Measurements from ENCODE around the gene SLC18A3. TPM values are rescaled to one million over a fixed set of nuclear protein-coding genes. Genes with fewer than 3 reads are reported as not detected.

Gene SLC18A3
- total RNA-seq, 1 experiment from 2014 or later: not detected

GRCh38 chr10:49634069-49634660 lies 24.1 kb downstream of the SLC18A3 start:
- intact Hi-C loops (cut with micrococcal nuclease; ENCODE audit: unreplicated experiment): no loop called here
- in situ Hi-C loops (cut with HindIII; ENCODE audit: low pct_unique_long_range_greater_than_20kb, low sequenced_read_pairs): no loop called here
- CTCF ChIA-PET: no interaction called here
- no peak overlapping the region for H3K27ac ChIP-seq (ENCODE audit: low read length)
- no peaks in the 10 kb centered on the region for H3K4me1 ChIP-seq (ENCODE audit: control insufficient read depth, insufficient read depth, low read length)
- no peak overlapping the region for H3K4me3 ChIP-seq (ENCODE audit: low read depth in 2 of 2, low read length in 2 of 2)
- TF ChIP-seq CTCF (IDR thresholded peaks at IDR 0.05): no peak
- TF ChIP-seq SIN3A (IDR thresholded peaks at IDR 0.05; ENCODE audit: borderline replicate concordance, insufficient read depth, low read depth, low read length): no peak
- no peak for TF ChIP-seq REST (IDR thresholded peaks at IDR 0.05; ENCODE audit: insufficient read depth in 1 of 2, low read depth in 2 of 2, low read length in 1 of 2)
- TF ChIP-seq POLR2AphosphoS5 (IDR thresholded peaks at IDR 0.05; ENCODE audit: low read depth, low read length): no peak
- no peak for TF ChIP-seq TCF7L2 (IDR thresholded peaks at IDR 0.05; ENCODE audit: low read depth, low read length)
- H3K27me3 ChIP-seq (ENCODE audit: control insufficient read depth, insufficient read depth, low read length): peaks cover 15% of the 10 kb centered on the region
- DNase-seq (ENCODE audit: low read depth, low spot score) (no peak), ATAC-seq (no peak)
- POLR2A ChIA-PET: no interaction called here
- no peaks in the 10 kb centered on the region for H3K9me3 ChIP-seq (ENCODE audit: control insufficient read depth, insufficient read depth, low read depth, low read length)
- no TSS peak for BruUV-seq (replicated peaks)
- H3K36me3 ChIP-seq (ENCODE audit: control insufficient read depth, insufficient read depth, low read length): no peaks in the 10 kb centered on the region

- in situ Hi-C loops (cut with HindIII; ENCODE audit: low pct_unique_long_range_greater_than_20kb, low sequenced_read_pairs) (no loop called here), intact Hi-C loops (cut with micrococcal nuclease; ENCODE audit: unreplicated experiment) (no loop called here)
- ATAC-seq: no peak
- TF ChIP-seq CTCF (IDR thresholded peaks at IDR 0.05): no peak
- TF ChIP-seq SIN3A (IDR thresholded peaks at IDR 0.05; ENCODE audit: borderline replicate concordance, insufficient read depth, low read depth, low read length): no peak
- TF ChIP-seq REST (IDR thresholded peaks at IDR 0.05; ENCODE audit: insufficient read depth in 1 of 2, low read depth in 2 of 2, low read length in 1 of 2): no peak
- no peak for TF ChIP-seq POLR2AphosphoS5 (IDR thresholded peaks at IDR 0.05; ENCODE audit: low read depth, low read length)
- TF ChIP-seq TCF7L2 (IDR thresholded peaks at IDR 0.05; ENCODE audit: low read depth, low read length): no peak
- CTCF ChIA-PET: no interaction called here
- Histone ChIP-seq H3K4me1 (ENCODE audit: control insufficient read depth, insufficient read depth, low read length) (no peaks in the 10 kb centered on the region), H3K27me3 (ENCODE audit: control insufficient read depth, insufficient read depth, low read length) (peaks cover 23% of the 10 kb centered on the region), H3K4me3 (ENCODE audit: low read depth in 2 of 2, low read length in 2 of 2) (no peak overlapping the region), H3K36me3 (ENCODE audit: control insufficient read depth, insufficient read depth, low read length) (no peaks in the 10 kb centered on the region), H3K27ac (ENCODE audit: low read length) (no peak overlapping the region), H3K9me3 (ENCODE audit: control insufficient read depth, insufficient read depth, low read depth, low read length) (no peaks in the 10 kb centered on the region)
- POLR2A ChIA-PET: no interaction called here
- no TSS peak for BruUV-seq (replicated peaks)
- no peak for DNase-seq (ENCODE audit: low read depth, low spot score)
These were observed 32.2 kb downstream of the SLC18A3 start for GRCh38 chr10:49642311-49642710.
